UCSD-AML1 (cell line): ENCODE measurements around the gene MYLK.
"Not testable (repeated sequence)": the region's sequence is repeated elsewhere in the genome, so short reads cannot be mapped to it uniquely, and the experiment has no call there.

Experiments used
- DNase-seq: peaks from one replicate; lab custom pipeline; 2025; ENCODE audit not compliant: unreplicated experiment; lab: John Stamatoyannopoulos, UW

The MYLK gene

GRCh38 chr3:123606527-123606926, 277.6 kb downstream of the MYLK start:
- no peak for DNase-seq

DNA sequence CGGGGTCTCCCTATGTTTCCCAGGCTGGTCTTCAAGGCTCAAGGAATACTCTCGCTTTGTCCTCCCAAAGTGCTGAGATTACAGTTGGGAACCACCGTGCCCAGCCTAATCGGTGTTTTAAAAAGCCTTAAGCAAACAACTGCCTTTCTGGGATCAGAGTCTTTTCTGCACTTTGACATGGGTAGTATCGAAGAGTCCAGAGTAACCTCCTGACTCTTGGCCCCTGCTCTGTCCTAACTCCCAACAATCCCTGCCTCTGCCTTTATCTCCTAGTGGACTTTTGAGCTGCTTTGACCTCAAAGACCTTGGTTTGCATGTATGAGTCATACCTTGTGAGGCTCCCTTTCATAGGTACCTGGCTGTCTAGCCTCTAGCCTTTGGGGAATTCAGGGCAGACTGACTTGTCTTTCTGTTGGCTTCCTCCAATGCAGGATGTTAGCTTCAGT, 278.3 kb downstream of the MYLK start:
- no peak for DNase-seq

DNA sequence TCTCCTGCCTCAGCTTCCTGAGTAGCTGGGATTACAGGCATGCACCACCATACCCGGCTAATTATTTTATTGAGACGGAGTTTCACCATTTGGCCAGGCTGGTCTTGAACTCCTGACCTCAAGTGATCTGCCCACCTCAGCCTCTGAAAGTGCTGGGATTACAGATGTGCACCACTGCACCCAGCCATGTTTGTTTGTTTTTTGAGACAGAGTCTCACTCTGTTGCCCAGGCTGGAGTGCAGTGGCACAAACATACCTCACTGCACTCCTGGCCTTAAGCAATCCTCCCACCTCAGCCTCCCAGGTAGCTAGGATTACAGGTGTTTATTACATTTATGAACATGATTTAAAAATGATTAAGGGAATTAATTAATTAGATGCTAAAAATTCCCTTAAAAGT, 281.0 kb downstream of the MYLK start:
- DNase-seq = not testable (repeated sequence)

DNA sequence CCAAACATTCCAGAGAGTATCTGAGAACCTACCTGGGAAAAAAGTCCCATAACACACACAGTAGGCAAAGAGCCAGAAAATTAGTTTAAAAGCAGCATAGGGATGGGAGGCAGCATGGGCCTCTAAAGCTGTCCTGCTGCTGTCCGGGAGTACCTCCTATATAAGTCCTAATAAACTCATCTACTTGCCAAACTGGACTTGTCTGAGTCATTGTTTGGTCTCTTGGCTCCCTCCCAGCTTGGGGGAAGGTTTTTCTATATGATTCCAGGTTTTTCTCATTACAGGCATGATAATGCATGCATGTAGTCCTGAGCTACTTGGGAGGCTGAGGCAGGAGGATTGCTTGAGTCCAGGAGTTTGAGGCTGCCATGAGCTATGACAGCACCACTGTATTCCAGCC, 281.8 kb downstream of the MYLK start:
- DNase-seq = no peak

DNA sequence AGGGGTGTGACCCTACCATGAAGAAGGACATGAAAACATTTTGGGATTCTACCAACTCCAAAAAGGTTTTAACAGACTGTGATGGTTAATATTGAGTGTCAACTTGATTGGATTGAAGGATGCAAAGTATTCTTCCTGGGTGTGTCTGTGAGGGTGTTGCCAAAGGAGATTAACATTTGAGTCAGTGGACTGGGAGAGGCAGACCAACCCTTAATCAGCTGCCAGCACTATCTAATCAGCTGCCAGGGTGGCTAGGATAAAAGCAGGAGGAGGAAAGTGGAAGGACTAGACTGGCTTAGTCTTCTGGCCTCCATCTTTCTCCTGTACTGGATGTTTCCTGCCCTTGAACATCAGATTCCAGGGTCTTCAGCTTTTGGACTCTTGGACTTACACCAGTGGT, 283.3 kb downstream of the MYLK start:
- DNase-seq = not testable (repeated sequence)

- DNase-seq = no peak
These were observed 286.6 kb downstream of the MYLK start for GRCh38 chr3:123597561-123597960.

- DNase-seq = no peak
These were observed 288.5 kb downstream of the MYLK start for GRCh38 chr3:123595396-123596180.

GRCh38 chr3:123593381-123593780, 290.8 kb downstream of the MYLK start:
- DNase-seq = no peak

DNA sequence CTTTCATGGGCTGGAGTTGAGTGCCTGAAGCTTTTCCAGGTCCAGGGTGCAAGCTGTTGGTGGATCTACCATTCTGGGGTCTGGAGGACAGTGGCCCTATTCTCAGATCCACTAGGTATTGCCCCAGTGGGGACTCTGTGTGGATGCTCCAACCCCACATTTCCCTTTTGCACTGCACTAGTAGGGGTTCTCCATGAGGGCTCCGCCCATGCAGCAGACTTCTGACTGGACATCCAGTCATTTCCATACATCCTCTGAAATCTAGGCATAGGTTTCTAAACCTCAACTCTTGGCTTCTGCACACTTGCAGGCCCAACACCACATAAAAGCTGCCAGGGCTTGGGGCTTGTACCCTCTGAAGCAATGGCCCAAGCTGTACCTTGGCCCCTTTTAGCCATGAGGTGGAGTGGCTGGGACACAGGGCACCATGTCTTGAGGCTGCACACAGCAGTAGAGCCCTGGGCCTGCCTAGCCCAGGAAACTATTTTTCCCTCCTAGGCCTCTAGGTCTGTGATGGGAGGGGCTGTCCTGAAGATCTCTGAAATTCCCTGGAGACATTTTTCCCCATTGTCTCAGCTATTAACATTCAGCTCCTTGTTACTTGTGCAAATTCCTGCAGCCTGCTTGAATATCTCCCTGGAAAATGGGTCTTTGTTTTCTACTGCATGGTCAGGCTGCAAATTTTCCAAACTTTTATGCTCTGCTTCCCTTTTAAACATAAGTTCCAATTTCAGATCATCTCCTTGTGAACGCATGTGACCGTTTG, 293.3 kb downstream of the MYLK start:
- no peak for DNase-seq

DNA sequence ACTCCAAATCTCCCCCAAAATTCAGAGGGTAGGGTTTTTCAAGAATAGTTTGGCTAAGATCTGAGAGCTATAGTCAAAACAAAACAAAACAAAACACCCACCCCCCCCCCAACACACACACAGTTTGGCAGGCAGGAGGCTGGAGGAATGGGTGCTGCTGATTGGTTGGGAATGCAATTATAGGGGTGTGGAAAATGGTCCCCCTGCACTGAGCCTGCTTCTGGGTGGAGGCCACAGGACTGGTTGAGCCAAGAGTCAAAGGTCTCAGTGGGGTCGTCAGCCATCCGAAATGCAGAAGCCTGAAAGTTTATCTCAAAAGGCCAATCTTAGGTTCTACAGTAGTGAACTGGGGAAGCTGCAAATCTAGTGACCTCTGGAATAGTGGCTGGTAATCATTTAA, 296.7 kb downstream of the MYLK start:
- DNase-seq = no peak

DNA sequence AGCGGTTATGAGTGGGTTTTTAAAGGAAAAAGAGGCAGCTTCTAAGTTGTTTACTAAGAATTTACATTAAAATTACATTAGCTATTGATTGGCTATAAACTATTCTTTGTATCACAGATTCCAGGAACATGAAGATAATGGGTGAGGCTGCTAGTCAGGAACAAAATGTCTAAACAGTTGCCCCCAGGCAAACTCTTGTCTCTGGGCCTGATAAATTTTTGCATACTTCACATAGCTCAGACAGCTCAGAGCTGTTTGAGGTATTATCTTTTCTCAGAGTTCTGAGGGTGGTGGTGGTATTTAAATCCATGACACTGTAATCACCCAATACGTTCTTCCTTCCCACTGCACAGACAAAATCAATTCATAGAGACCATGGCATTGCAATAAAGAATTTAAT, 297.2 kb downstream of the MYLK start:
- no peak for DNase-seq

GRCh38 chr3:123586131-123586530, 298.0 kb downstream of the MYLK start:
- DNase-seq = peak; percentile 39

DNA sequence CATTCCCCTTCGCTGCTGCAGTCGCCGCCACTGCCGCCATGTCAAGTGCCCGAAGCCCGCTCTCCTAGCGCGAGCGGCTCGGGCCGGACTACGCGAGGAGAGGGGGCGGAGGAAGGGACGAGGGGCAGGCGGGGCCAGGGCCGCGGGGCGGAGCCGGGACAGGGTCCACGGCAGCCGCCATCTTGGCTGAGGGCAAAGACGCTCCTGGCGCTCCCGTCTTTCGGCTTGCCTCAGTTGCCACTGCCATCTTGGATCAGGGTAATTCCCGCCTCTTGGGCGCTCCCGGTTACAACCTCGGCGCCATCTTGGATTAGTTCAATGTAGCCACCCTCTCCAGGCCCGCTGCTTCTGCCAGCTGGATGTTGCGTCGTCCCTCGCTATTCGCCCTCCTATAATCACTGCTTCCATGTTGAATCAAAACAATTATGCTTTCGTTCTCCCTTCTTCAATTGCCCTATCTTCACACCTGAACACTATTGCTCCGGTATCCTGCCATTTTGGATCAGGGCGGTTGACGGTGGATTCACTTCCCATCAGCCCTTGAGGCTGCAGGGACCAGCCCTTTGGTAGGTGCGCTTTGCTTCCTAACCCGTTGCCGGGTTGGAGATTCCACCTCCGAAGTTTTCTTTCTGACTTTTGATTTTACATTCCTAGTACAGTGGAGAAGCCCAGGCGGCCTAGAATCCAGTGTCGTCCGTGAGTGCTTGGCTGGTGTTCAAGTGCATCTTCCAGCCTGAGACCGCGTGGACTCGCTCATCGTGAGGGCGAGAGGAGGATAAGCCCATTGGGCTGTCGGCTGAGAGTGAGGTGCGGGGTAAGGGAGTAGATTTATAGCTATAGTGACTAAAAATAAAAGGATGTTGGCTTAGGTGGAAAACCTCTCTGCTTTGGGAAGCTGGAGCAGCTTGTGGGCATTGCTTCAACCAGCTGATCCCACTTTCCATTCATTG, 298.9 kb downstream of the MYLK start, which contains the start of gene HACD2:
TSS of gene HACD2 (minus strand) at position 66 of the 950 bp plus-strand sequence. CDS start at position 40, 26 bp downstream.
- peak; percentile 98 for DNase-seq

GRCh38 chr3:123584284-123584987, 299.7 kb downstream of the MYLK start:
- no peak for DNase-seq

DNA sequence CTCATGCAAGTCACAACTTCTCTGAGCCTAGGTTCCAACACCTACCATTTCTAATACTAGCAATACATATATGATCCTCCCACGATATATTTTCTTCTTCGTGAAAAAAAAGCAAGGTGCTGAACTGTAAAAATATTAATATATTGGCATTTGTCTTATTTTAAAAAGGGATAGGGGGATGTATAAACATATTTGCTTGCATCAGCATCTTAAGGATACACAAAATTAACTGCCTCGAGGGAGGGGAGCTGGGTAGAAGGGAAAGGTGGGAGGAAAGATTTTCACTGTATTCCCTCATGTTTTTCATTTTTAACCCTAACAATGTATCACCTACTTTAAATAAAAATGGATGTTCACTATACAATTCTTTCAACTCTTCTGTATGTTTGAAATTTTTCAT, 300.6 kb downstream of the MYLK start:
- no peak for DNase-seq

- no peak for DNase-seq
These were observed 301.8 kb downstream of the MYLK start for GRCh38 chr3:123582315-123582714.

- no peak for DNase-seq
These were observed 308.0 kb downstream of the MYLK start for GRCh38 chr3:123576122-123576521.

DNA sequence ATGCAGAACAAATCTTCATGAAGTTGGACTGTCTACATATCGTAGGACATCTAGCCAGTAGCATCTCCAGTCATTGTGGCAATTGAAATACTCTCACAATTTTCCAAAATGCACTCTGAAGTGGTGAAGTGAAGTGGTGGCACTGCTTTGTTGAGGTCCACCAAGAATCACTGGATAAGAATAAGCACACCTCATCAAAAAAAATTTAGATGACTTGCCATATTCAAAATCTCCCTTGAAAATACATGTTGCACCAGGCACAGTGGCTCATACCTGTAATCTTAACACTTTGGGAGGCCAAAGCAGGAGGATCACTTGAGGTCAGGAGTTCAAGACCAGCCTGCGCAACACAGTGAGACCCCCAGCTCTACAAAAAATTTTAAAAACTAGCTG, 312.2 kb downstream of the MYLK start:
- DNase-seq = no peak

DNA sequence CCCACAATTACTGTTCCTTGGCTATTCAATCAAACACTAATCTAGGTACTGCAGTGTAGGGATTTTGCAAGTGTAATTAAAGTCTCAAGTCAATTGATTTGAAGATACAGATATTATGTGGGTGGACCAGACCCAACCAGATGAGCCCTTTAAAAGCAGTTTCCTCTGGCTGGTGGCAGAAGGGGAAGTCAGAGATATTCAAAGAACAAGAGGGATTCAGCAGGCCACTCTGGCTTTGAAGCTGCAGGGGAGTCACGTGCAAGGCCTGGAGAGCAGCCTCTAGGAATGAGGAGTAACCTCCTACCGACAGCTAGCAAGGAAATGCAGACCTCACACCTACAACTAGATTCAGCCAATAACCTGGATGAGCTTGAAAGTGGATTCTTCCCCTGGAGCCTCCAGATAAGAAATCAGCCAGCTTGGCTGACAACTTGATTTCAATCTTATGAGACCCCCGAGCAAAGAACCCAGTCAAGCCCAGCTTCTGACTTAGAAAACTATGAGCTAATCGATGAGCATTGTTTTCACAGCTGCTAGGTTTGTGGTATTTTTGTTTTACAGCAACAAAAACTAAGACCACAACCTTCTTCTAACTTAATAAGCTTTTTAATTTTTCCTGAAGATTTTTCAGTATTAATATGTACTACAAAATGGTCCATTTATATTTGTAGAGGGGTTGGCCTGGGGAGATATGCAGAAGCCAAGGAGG, 312.7 kb downstream of the MYLK start:
- peak; percentile 30 for DNase-seq

GRCh38 chr3:123568875-123569274, 315.3 kb downstream of the MYLK start:
- no peak for DNase-seq
